ENCODE measurements around the gene CELF5.
A peak's percentile ranks its signal among the peaks of the same experiment; 100 is the strongest.
"Not testable (repeated sequence)": the region's sequence is repeated elsewhere in the genome, so short reads cannot be mapped to it uniquely, and the experiment has no call there.

CELF5 gene

GRCh38 chr19:3295581-3295980 lies 71.1 kb downstream of the CELF5 start:
- DNase-seq = no peak

GRCh38 chr19:3296034-3296433 lies 71.6 kb downstream of the CELF5 start:
- no peak for DNase-seq

- no peak for DNase-seq
These were observed 72.0 kb downstream of the CELF5 start for GRCh38 chr19:3296446-3296845.

- DNase-seq = no peak
These were observed 74.5 kb downstream of the CELF5 start for GRCh38 chr19:3298853-3299449.

- DNase-seq = not testable (repeated sequence)
These were observed 76.1 kb downstream of the CELF5 start for GRCh38 chr19:3300566-3300965.

- no peak for DNase-seq
These were observed 78.3 kb downstream of the CELF5 start for GRCh38 chr19:3302755-3303154.

GRCh38 chr19:3304871-3305423 lies 80.5 kb downstream of the CELF5 start:
- peak; percentile 80 for DNase-seq

- DNase-seq = no peak
These were observed 85.3 kb downstream of the CELF5 start for GRCh38 chr19:3309724-3310123.

GRCh38 chr19:3310280-3310679 lies 85.8 kb downstream of the CELF5 start:
- no peak for DNase-seq

- DNase-seq = no peak
These were observed 86.2 kb downstream of the CELF5 start for GRCh38 chr19:3310711-3311110.

GRCh38 chr19:3313199-3313575 lies 88.7 kb downstream of the CELF5 start:
- DNase-seq = no peak

GRCh38 chr19:3314962-3315675 lies 90.7 kb downstream of the CELF5 start:
- no peak for DNase-seq

- DNase-seq = no peak
These were observed 91.2 kb downstream of the CELF5 start for GRCh38 chr19:3315676-3315973.

- no peak for DNase-seq
These were observed 91.7 kb downstream of the CELF5 start for GRCh38 chr19:3316132-3316648.

GRCh38 chr19:3316659-3317207 lies 92.3 kb downstream of the CELF5 start:
- DNase-seq = no peak

- no peak for DNase-seq
These were observed 95.3 kb downstream of the CELF5 start for GRCh38 chr19:3319643-3320353.

GRCh38 chr19:3320354-3320670 lies 95.9 kb downstream of the CELF5 start:
- no peak for DNase-seq

- DNase-seq = no peak
These were observed 96.4 kb downstream of the CELF5 start for GRCh38 chr19:3320853-3321252.

GRCh38 chr19:3321696-3322095 lies 97.2 kb downstream of the CELF5 start:
- DNase-seq = no peak

GRCh38 chr19:3322199-3322978 lies 97.9 kb downstream of the CELF5 start:
- DNase-seq = no peak

- no peak for DNase-seq
These were observed 98.6 kb downstream of the CELF5 start for GRCh38 chr19:3323026-3323425.

- no peak for DNase-seq
These were observed 99.2 kb downstream of the CELF5 start for GRCh38 chr19:3323658-3324057.

- no peak for DNase-seq
These were observed 100.0 kb downstream of the CELF5 start for GRCh38 chr19:3324405-3324856.
